MM.1S (cell line): ENCODE results near the gene FAM50A.

Source experiments
- EZH2 ChIP-seq: fragments of 300-600 bp; sonication (generic); optimal IDR thresholded peaks from 2 replicates; pipeline ENCODE3; 2017; ENCODE audit warnings: low read depth, mild to moderate bottlenecking, antibody characterized with exemption, low read length, mixed read lengths
- TF ChIP-seq, protein P1 (sequence below): fragments of 300-600 bp; sonication (generic); IDR thresholded peaks from 2 replicates; pipeline ENCODE4 v1.5.1; 2016; ENCODE audit warnings: antibody characterized with exemption, low read length, mixed read lengths

- TF ChIP-seq, protein P1, sequence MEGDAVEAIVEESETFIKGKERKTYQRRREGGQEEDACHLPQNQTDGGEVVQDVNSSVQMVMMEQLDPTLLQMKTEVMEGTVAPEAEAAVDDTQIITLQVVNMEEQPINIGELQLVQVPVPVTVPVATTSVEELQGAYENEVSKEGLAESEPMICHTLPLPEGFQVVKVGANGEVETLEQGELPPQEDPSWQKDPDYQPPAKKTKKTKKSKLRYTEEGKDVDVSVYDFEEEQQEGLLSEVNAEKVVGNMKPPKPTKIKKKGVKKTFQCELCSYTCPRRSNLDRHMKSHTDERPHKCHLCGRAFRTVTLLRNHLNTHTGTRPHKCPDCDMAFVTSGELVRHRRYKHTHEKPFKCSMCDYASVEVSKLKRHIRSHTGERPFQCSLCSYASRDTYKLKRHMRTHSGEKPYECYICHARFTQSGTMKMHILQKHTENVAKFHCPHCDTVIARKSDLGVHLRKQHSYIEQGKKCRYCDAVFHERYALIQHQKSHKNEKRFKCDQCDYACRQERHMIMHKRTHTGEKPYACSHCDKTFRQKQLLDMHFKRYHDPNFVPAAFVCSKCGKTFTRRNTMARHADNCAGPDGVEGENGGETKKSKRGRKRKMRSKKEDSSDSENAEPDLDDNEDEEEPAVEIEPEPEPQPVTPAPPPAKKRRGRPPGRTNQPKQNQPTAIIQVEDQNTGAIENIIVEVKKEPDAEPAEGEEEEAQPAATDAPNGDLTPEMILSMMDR, result no peak
- no peak for TF ChIP-seq EZH2
Observed at GRCh38 chrX:154468217-154468616, 24.3 kb downstream of the FAM50A start.
